GM19397 (cell line): Measurements from ENCODE around the gene PROB1.
"Not testable (repeated sequence)": the region's sequence is repeated elsewhere in the genome, so short reads cannot be mapped to it uniquely, and the experiment has no call there.

Source experiments
- ATAC-seq: cut with Tn5 transposase; IDR thresholded peaks from one replicate; pipeline ENCODE4 v1.9.1; 2021; ENCODE audit warnings: mild to moderate bottlenecking, moderate library complexity; ENCODE audit not compliant: unreplicated experiment

Gene PROB1

DNA sequence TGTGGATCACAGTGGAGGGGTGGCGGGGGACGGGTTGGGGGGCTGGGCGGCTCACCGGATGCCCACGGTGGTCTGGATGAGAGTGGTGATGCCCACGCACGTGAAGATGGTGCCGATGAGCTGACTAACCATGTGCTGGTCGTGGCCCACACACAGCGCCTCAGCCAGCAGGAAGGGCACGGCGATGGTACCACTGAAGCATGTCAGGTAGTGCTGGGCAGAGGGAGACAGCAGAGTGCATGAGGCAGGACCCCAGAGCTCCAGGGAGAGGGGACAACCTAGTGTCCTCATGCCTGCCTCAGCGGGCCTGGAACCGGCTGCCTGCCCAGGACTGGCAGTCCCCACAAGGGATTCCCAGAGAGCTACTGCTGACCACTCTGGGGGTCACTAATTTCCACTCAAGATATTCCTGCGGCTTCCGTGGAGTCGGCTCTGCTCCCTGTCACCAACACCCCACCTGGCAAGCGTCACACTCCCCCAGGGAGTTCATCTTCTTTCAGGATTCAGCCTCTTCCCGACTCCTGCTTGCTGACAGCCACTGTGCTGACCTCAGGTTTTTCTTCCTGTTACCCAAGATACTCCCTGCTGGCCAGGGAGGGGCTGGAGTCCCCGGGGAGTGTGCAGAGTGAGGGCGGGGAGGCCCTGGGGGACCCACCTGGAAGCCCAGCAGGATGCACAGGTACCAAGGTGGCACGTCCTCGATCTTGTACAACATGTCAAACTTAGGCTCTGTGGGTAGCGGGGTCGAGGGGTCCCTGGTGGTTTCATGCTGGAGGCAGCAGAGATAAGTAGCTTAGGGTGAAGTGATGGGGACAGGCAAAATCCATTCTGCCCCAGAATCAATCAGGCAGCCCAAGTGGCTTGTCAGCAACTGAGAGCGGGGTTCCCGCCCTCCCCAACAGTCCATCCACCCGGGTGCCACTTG lies 12.8 kb downstream of the PROB1 start:
- no peak for ATAC-seq

- ATAC-seq: no peak
Measured at GRCh38 chr5:139379626-139380449, 15.1 kb downstream of the PROB1 start.

DNA sequence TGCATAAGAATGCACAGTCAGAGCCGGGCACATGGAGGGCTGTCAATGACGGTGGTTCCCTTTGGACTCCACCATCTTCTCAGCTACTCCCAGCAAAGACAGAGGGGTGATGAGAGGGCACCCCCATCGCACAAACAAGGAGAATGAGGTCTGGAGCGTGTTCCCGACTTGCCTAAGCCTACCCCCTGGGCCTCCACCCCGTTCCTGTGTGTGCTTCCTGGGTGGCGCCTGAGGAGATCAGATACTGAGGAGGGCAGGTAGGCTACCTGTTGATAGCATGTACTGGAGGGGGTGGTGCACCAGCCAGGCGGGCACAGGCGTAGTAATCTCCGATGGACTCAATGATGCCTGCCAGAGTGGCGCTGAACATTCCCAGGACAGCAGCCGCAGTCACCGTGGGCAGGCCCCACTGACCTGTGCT lies 16.0 kb downstream of the PROB1 start:
- no peak for ATAC-seq

GRCh38 chr5:139378101-139378825 lies 16.6 kb downstream of the PROB1 start:
- no peak for ATAC-seq

- ATAC-seq: no peak
Measured at GRCh38 chr5:139377226-139377625, 17.7 kb downstream of the PROB1 start.

DNA sequence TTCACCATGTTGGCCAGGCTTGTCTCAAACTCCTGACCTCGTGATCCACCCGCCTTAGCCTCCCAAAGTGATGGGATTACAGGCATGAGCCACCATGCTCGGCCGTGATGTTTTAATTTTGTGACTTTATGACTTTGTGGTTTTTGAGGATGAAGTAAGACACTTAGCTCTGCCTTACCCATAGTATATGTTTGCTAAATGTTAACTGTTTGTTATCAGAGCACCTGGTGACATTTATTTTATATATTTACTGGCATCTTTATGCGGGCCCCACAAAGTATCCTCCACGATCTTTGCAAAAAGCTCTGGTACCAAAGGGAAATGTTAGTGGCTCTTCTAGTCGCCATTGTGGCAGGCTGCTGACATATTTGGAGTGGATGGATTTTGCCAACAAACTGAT lies 18.5 kb downstream of the PROB1 start:
- no peak for ATAC-seq

- ATAC-seq: no peak
Measured at GRCh38 chr5:139374909-139375308, 20.0 kb downstream of the PROB1 start.

GRCh38 chr5:139371482-139372435 lies 23.1 kb downstream of the PROB1 start:
- ATAC-seq: no peak

- ATAC-seq: no peak
Measured at GRCh38 chr5:139369181-139369580, 25.7 kb downstream of the PROB1 start.

- ATAC-seq: no peak
Measured at GRCh38 chr5:139368613-139369012, 26.3 kb downstream of the PROB1 start.

- ATAC-seq: no peak
Measured at GRCh38 chr5:139364466-139364865, 30.4 kb downstream of the PROB1 start.

GRCh38 chr5:139363937-139364336 lies 31.0 kb downstream of the PROB1 start:
- no peak for ATAC-seq

DNA sequence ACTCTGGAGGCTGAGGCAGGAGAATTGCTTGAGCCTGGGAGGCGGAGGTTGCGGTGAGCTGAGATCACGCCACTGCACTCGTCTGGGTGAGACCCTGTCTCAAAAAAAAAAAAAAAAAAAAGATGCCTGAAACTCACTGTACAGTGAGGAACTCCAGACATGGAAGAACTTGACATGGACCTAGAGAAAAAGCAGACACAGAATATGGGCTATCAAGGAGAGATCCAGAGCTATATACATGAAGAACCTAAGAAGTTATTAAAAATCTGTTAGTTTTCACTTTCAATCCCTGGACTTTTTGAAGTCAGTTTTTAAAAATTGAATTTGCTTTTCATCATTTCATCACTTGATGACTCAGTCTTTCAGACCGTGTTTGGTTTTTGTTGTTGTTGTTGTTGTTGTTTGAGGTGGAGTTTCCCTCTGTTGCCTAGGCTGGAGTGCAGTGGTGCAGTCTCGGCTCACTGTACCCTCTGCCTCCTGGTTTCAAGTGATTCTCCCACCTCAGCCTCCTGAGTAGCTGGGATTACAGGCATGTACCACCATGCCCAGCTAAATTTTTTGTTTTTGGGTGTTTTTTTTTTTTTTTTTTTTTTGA lies 33.0 kb downstream of the PROB1 start:
- no peak for ATAC-seq

GRCh38 chr5:139360384-139360783 lies 34.5 kb downstream of the PROB1 start:
- no peak for ATAC-seq

- ATAC-seq: no peak
Measured at GRCh38 chr5:139358064-139358463, 36.8 kb downstream of the PROB1 start.

DNA sequence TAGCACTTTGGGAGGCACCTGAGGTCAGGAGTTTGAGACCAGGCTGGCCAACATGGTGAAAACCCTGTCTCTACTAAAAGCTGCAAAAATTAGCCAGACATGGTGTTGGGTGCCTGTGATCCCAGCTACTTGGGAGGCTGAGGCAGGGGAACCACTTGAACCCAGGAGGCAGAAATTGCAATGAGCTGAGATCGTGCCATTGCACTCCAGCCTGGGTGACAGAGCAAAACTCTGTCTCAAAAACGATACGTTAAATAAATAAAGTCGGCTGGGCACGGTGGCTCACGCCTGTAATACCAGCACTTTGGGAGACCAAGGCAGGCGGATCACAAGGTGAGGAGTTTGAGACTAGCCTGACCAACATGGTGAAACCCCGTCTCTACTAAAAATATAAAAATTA lies 39.0 kb downstream of the PROB1 start:
- not testable (repeated sequence) for ATAC-seq

DNA sequence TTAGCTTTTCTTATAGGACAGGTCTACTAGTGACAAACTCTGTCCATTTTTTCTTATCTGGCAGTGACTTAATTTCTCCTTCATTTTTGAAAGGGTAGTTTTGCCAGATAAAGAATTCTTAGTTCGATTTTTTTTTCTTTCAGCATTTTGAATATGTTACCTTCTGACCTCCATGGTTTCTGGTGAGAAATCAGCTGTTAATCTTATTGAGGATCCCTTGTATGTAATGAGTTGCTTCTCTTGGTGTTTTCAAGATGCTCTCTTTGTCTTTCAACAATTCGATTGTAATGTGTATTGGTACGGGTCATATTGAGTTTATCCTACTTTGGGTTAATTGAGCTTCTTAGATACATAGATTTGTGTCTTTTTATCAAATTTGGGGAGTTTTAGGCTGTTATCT lies 40.7 kb downstream of the PROB1 start:
- no peak for ATAC-seq

DNA sequence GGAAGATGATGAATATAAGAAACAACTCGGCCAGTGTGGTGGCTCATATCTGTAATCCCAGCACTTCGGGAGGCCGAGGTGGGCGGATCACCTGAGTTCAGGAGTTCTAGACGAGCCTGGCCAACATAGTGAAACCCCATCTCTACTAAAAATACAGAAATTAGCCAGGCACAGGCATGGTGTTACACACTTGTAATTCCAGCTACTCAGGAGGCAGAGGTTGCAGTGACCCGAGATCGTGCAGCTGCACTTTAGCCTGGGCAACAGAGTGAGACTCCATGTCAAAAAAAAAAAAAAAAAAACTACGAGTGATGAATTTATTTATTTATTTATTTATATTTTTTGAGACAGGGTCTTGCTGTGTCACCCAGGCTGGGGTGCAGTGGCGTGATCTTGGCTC lies 47.0 kb downstream of the PROB1 start:
- ATAC-seq: not testable (repeated sequence)

- ATAC-seq: not testable (repeated sequence)
Measured at GRCh38 chr5:139345442-139345841, 49.5 kb downstream of the PROB1 start.

- no peak for ATAC-seq
Measured at GRCh38 chr5:139344177-139344576, 50.7 kb downstream of the PROB1 start.
